HG03064 (cell line): ENCODE measurements around the gene PRTN3.

ENCODE experiments used
- ATAC-seq: cut with Tn5 transposase; IDR thresholded peaks from one replicate; pipeline ENCODE4 v1.9.1; 2021; ENCODE audit warnings: low read depth; ENCODE audit not compliant: unreplicated experiment

PRTN3 gene

GRCh38 chr19:802498-803098 is 38.2 kb upstream of the PRTN3 start:
- ATAC-seq = no peak

GRCh38 chr19:803099-803561 is 37.7 kb upstream of the PRTN3 start:
- ATAC-seq = no peak

GRCh38 chr19:803686-804418 is 36.9 kb upstream of the PRTN3 start:
- no peak for ATAC-seq

- no peak for ATAC-seq
Observed at GRCh38 chr19:804419-805165, 36.2 kb upstream of the PRTN3 start.

GRCh38 chr19:805166-805551 is 35.6 kb upstream of the PRTN3 start:
- no peak for ATAC-seq

GRCh38 chr19:805600-806550 is 34.9 kb upstream of the PRTN3 start:
- ATAC-seq = no peak

GRCh38 chr19:806815-807421 is 33.9 kb upstream of the PRTN3 start:
- ATAC-seq = no peak

- no peak for ATAC-seq
Observed at GRCh38 chr19:807627-808422, 33.0 kb upstream of the PRTN3 start.

GRCh38 chr19:808423-808775 is 32.4 kb upstream of the PRTN3 start:
- no peak for ATAC-seq

GRCh38 chr19:810077-810855 is 30.5 kb upstream of the PRTN3 start:
- ATAC-seq = no peak

GRCh38 chr19:810883-811489 is 29.8 kb upstream of the PRTN3 start:
- no peak for ATAC-seq

GRCh38 chr19:811506-812048 is 29.2 kb upstream of the PRTN3 start:
- ATAC-seq = no peak

GRCh38 chr19:812049-812746 is 28.6 kb upstream of the PRTN3 start:
- no peak for ATAC-seq

GRCh38 chr19:812747-813218 is 28.0 kb upstream of the PRTN3 start:
- ATAC-seq = no peak

- ATAC-seq = no peak
Observed at GRCh38 chr19:813219-814151, 27.3 kb upstream of the PRTN3 start.
